SK-N-SH (cell line): Measurements from ENCODE around the gene ZDHHC12. TPM values are rescaled to one million over a fixed set of nuclear protein-coding genes. Genes with fewer than 3 reads are reported as not detected.

Source experiments
- CTCF ChIA-PET: fragments of 300-600, 350-600 bp; formaldehyde crosslinking; extraction: SDS; loops from one replicate; lab custom pipeline; 2021; lab: Yijun Ruan, JAX
- POLR2A ChIA-PET: fragments of 350-600 bp; sonication (Branson Sonifier 250); formaldehyde crosslinking; extraction: SDS; loops from one replicate; lab custom pipeline; 2020; ENCODE audit warnings: antibody characterized with exemption, inconsistent platforms; lab: Yijun Ruan, JAX
- DNase-seq: peaks from one replicate; pipeline ENCODE4 v3.0.0; 2012
- H2AFZ ChIP-seq: fragments of 200-600 bp; sonication (generic); 2 replicates; pipeline ENCODE4 v1.8.1; 2016; ENCODE audit warnings: antibody characterized with exemption, mild to moderate bottlenecking, low read depth
- H3F3A ChIP-seq: fragments of 200-600 bp; sonication (generic); replicated peaks from 2 replicates; pipeline ENCODE3; 2016; ENCODE audit warnings: antibody characterized with exemption, mild to moderate bottlenecking; ENCODE audit not compliant: insufficient read depth
- H3K27ac ChIP-seq, 2 experiments: fragments of 200-500 bp in 1 of 2; fragments of 200-600 bp in 1 of 2; sonication (Bioruptor generic) in 1 of 2; sonication (generic), shearing (Covaris generic) in 1 of 2; 2 replicates each; pipeline versions ENCODE4 v1.5.1 to v1.6.1; 2014 to 2016; ENCODE audit warnings: low read depth in 2 of 2, inconsistent platforms in 1 of 2, low read length in 1 of 2, mild to moderate bottlenecking in 1 of 2, mixed read lengths in 1 of 2
- H3K27me3 ChIP-seq: fragments of 200-600 bp; sonication (generic), shearing (Covaris generic); 2 replicates; pipeline ENCODE4 v1.6.1; 2016; ENCODE audit warnings: mixed run types; ENCODE audit not compliant: insufficient read depth
- H3K36me3 ChIP-seq, 2 experiments: fragments of 200-500 bp in 1 of 2; fragments of 200-600 bp in 1 of 2; sonication (Bioruptor generic) in 1 of 2; sonication (generic) in 1 of 2; replicated peaks in 1 of 2; 2 replicates each; pipeline versions ENCODE3 to v1.5.1; 2014 to 2016; ENCODE audit warnings: low read length in 1 of 2, mild to moderate bottlenecking in 1 of 2; ENCODE audit not compliant: insufficient read depth in 2 of 2, control insufficient read depth in 1 of 2
- H3K4me1 ChIP-seq, 2 experiments: fragments of 200-500 bp in 1 of 2; fragments of 200-600 bp in 1 of 2; sonication (Bioruptor generic) in 1 of 2; sonication (generic), shearing (Covaris generic) in 1 of 2; 2 replicates each; pipeline versions ENCODE4 v1.5.1 to v1.6.1; 2014 to 2016; ENCODE audit warnings: low read depth in 1 of 2, low read length in 1 of 2, mixed run types in 1 of 2; ENCODE audit not compliant: insufficient read depth in 2 of 2, control insufficient read depth in 1 of 2
- H3K4me2 ChIP-seq: fragments of 200-600 bp; sonication (generic), shearing (Covaris generic); 2 replicates; pipeline ENCODE4 v1.6.1; 2017; ENCODE audit warnings: mixed run types
- H3K4me3 ChIP-seq, 2 experiments: fragments of 200-500 bp in 1 of 2; fragments of 200-600 bp in 1 of 2; sonication (Bioruptor generic) in 1 of 2; sonication (generic), shearing (Covaris generic) in 1 of 2; 2 replicates each; pipeline versions ENCODE4 v1.5.1 to v1.8.1; 2014 to 2016; ENCODE audit warnings: low read depth in 2 of 2, inconsistent platforms in 1 of 2, low read length in 1 of 2, mild to moderate bottlenecking in 1 of 2, mixed read lengths in 1 of 2, moderate library complexity in 1 of 2
- H3K79me2 ChIP-seq: fragments of 200-600 bp; sonication (generic); 2 replicates; pipeline ENCODE4 v1.8.1; 2017; ENCODE audit warnings: mild to moderate bottlenecking; ENCODE audit not compliant: insufficient read depth
- H3K9ac ChIP-seq: fragments of 200-600 bp; sonication (generic); 2 replicates; pipeline ENCODE4 v1.6.1; 2017; ENCODE audit warnings: mixed run types
- H3K9me2 ChIP-seq: fragments of 200-600 bp; sonication (generic); 2 replicates; pipeline ENCODE4 v1.6.1; 2017; ENCODE audit warnings: mixed run types
- H3K9me3 ChIP-seq: fragments of 200-600 bp; sonication (generic); 2 replicates; pipeline ENCODE4 v1.6.1; 2017; ENCODE audit warnings: mixed run types, mild to moderate bottlenecking, moderate library complexity
- H4K20me1 ChIP-seq: fragments of 200-600 bp; sonication (generic); 2 replicates; pipeline ENCODE4 v1.6.1; 2017; ENCODE audit warnings: mild to moderate bottlenecking, mixed run types; ENCODE audit not compliant: insufficient read depth
- CHD2 ChIP-seq: fragments of 150-350 bp; IDR thresholded peaks from 2 replicates; pipeline ENCODE4 v1.6.1; 2018; ENCODE audit warnings: low read length; ENCODE audit not compliant: partially characterized antibody
- CTCF ChIP-seq: fragments of 200-600 bp; sonication (generic); IDR thresholded peaks from 2 replicates; pipeline ENCODE4 v1.6.1; 2017; ENCODE audit warnings: antibody characterized with exemption, mild to moderate bottlenecking, moderate library complexity
- EZH2phosphoT487 ChIP-seq: fragments of 200-600 bp; sonication (generic); IDR thresholded peaks from 2 replicates; pipeline ENCODE4 v1.6.1; 2017; ENCODE audit warnings: low read depth, mixed run types, mild to moderate bottlenecking, antibody characterized with exemption, moderate library complexity, borderline replicate concordance
- FOXM1 ChIP-seq: IDR thresholded peaks from 2 replicates; pipeline ENCODE4 v1.4.0; 2012; ENCODE audit warnings: low read depth, mild to moderate bottlenecking
- MEF2A ChIP-seq: IDR thresholded peaks from 2 replicates; pipeline ENCODE4 v1.4.0; 2012; ENCODE audit warnings: low read depth, borderline replicate concordance
- MXI1 ChIP-seq: IDR thresholded peaks from 2 replicates; pipeline ENCODE4 v1.6.1; 2012; ENCODE audit warnings: mild to moderate bottlenecking, low read depth, low read length, improper control_type of control experiment
- NFIC ChIP-seq: IDR thresholded peaks from 2 replicates; pipeline ENCODE4 v1.4.0; 2012; ENCODE audit warnings: borderline replicate concordance
- NRF1 ChIP-seq: IDR thresholded peaks from 2 replicates; pipeline ENCODE4 v1.6.1; 2012; ENCODE audit warnings: low read depth, mild to moderate bottlenecking, low read length
- RAD21 ChIP-seq: IDR thresholded peaks from 2 replicates; pipeline ENCODE4 v1.6.1; 2012; ENCODE audit warnings: mild to moderate bottlenecking, low read length
- SMC3 ChIP-seq: IDR thresholded peaks from 2 replicates; pipeline ENCODE4 v1.6.1; 2012; ENCODE audit warnings: low read depth, low read length, improper control_type of control experiment
- TCF12 ChIP-seq: IDR thresholded peaks from 2 replicates; pipeline ENCODE4 v1.4.0; 2012
- USF2 ChIP-seq: fragments of 150-350 bp; IDR thresholded peaks from 2 replicates; pipeline ENCODE4 v1.6.1; 2017; ENCODE audit warnings: antibody characterized with exemption, low read length, low read depth, borderline replicate concordance
- YY1 ChIP-seq: IDR thresholded peaks from 2 replicates; pipeline ENCODE4 v1.4.0; 2012; ENCODE audit warnings: low read depth, mild to moderate bottlenecking
- WGBS: methylation state at CpG from one replicate; pipeline ENCODE4 v1.1.6; 2017; ENCODE audit warnings: low lambda C conversion rate; 5-methylcytosine and 5-hydroxymethylcytosine counted together
- polyA plus RNA-seq, 3 experiments: library from polyadenylated mRNA; depleted of rRNA; stranded (reverse); fragments of >200 nt; gene quantifications; 2 replicates each; pipeline ENCODE4 v1.2.3, GENCODE V29; 2012

Gene ZDHHC12
- polyA plus RNA-seq, 1 of the 3 experiments (the other 2 are of a cell fraction), result 51.3 TPM

- Histone ChIP-seq H3K79me2 (no peaks in the 10 kb centered on the region), H3K4me1 (peaks cover 0 to 14% of the 10 kb centered on the region in 2 experiments; a peak in 1 of 4 replicates), H3K9me2 (no peaks in the 10 kb centered on the region), H3K9me3 (no peaks in the 10 kb centered on the region), H3K27me3 (no peaks in the 10 kb centered on the region), H4K20me1 (no peaks in the 10 kb centered on the region), H3K27ac (peak overlapping the region in 1 of 2 experiments; percentile 20; a peak in 2 of 4 replicates), H3K4me2 (no peak overlapping the region), H2AFZ (no peak overlapping the region), H3K36me3 (peaks cover 2 to 4% of the 10 kb centered on the region in 2 experiments), H3K9ac (no peak overlapping the region), H3F3A (peaks cover 4% of the 10 kb centered on the region), H3K4me3 (no peak overlapping the region)
- TF ChIP-seq NFIC, result 0 out of 2 replicates have a peak, but pooled peaks have one; percentile 21
- TF ChIP-seq FOXM1, result no peak
- peak; percentile 52; the same call in 1 of the 2 replicates for TF ChIP-seq MXI1
- CTCF ChIA-PET, result interaction anchor here (1.3 to 2.0 kb wide), 5 partner anchors 8 to 83 kb away, joined by 3 to 7 read pairs (median 5); partner anchors contain the start of genes PKN3 and ZER1
- POLR2A ChIA-PET, result interaction anchor here (0.9 kb wide), 1 partner anchor 84 kb away, joined by 3 read pairs; no protein-coding TSS in a partner anchor
- DNase-seq, result peak; percentile 84
- WGBS, result 97% methylated on average over 2 of the region's 2 CpGs
Observed at GRCh38 chr9:128735373-128735772, 11.4 kb upstream of the ZDHHC12 start.

GRCh38 chr9:128733256-128733655, 9.3 kb upstream of the ZDHHC12 start:
- no peak overlapping the region for H3K4me2 ChIP-seq
- peak; percentile 82 for DNase-seq
- H3K9ac ChIP-seq, result no peak overlapping the region
- H3F3A ChIP-seq, result peaks cover 4% of the 10 kb centered on the region
- no peaks in the 10 kb centered on the region for H3K9me3 ChIP-seq
- no peaks in the 10 kb centered on the region for H3K79me2 ChIP-seq
- H3K27ac ChIP-seq, result peak overlapping the region in 1 of 2 experiments; percentile 37; a peak in 1 of 4 replicates
- CTCF ChIA-PET, result interaction anchor here (0.6 to 3.3 kb wide), 20 partner anchors 9 to 204 kb away, joined by 3 to 28 read pairs (median 5); partner anchors contain the start of genes ENDOG, PKN3, SPOUT1 and ZDHHC12
- POLR2A ChIA-PET, result interaction anchor here (0.6 kb wide), 3 partner anchors 37 to 251 kb away, joined by 3 to 5 read pairs (median 4); partner anchors contain the start of gene SPOUT1
- peak overlapping the region in 1 of 2 experiments; percentile 47; a peak in 1 of 4 replicates for H3K4me3 ChIP-seq
- H3K9me2 ChIP-seq, result no peaks in the 10 kb centered on the region
- no peaks in the 10 kb centered on the region for H3K27me3 ChIP-seq
- TF ChIP-seq RAD21, result peak; percentile 65
- no peak for TF ChIP-seq TCF12
- TF ChIP-seq MXI1, result peak; percentile 48; the same call in 1 of the 2 replicates
- TF ChIP-seq USF2, result no peak
- peak; percentile 33 for TF ChIP-seq SMC3
- peak; percentile 68 for TF ChIP-seq CTCF
- TF ChIP-seq CHD2, result no peak
- no peak for TF ChIP-seq EZH2phosphoT487
- peak; percentile 83; the same call in 1 of the 2 replicates for TF ChIP-seq YY1
- no peak for TF ChIP-seq MEF2A
- TF ChIP-seq NRF1, result no peak
- peak overlapping the region; percentile 84 for H2AFZ ChIP-seq
- 41% methylated on average over 9 of the region's 9 CpGs for WGBS
- peaks cover 0 to 32% of the 10 kb centered on the region in 2 experiments; a peak in 1 of 4 replicates for H3K4me1 ChIP-seq
- H3K36me3 ChIP-seq, result peaks cover 2 to 4% of the 10 kb centered on the region in 2 experiments
- H4K20me1 ChIP-seq, result no peaks in the 10 kb centered on the region
